SKM-1 (cell line): ENCODE data around the gene NKD2.
"Not testable (repeated sequence)": the region's sequence is repeated elsewhere in the genome, so short reads cannot be mapped to it uniquely, and the experiment has no call there.

Source experiments
- DNase-seq: peaks from one replicate; lab custom pipeline; 2025; ENCODE audit not compliant: unreplicated experiment; lab: John Stamatoyannopoulos, UW

Gene NKD2

DNA sequence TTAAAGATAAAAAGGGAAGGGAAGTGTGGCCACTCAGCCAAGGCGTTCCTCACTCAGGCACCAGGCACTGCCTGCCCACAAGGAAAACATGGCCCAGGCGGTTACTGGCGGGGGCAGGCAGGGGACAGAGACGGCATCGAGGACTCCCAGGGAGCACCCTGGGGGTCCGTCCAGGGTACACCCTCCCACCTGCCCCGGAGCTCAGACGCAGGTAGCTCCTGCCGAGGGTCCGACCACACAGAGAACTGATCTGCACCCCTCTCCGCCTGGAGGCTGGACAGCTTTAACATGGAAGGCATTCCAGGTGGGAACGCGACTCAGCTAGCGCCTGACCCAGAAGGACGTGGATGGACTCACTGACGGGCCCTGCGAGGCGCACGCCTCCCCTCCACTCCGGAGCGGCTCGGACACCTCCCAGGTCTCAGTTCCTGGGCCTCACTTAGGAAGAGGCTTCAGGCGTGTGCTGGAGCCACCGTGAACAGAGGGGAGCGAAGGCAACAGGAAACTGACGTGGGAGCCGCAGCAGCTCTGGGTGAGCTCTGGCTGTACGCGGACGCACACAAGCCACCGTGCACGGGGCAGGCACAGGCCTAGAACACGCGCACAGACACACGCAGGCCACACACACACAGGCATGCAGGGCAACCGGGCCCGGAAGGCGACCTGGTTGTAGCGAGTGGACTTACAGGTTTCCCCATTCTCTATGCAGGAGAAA is 47.5 kb downstream of the NKD2 start:
- no peak for DNase-seq

DNA sequence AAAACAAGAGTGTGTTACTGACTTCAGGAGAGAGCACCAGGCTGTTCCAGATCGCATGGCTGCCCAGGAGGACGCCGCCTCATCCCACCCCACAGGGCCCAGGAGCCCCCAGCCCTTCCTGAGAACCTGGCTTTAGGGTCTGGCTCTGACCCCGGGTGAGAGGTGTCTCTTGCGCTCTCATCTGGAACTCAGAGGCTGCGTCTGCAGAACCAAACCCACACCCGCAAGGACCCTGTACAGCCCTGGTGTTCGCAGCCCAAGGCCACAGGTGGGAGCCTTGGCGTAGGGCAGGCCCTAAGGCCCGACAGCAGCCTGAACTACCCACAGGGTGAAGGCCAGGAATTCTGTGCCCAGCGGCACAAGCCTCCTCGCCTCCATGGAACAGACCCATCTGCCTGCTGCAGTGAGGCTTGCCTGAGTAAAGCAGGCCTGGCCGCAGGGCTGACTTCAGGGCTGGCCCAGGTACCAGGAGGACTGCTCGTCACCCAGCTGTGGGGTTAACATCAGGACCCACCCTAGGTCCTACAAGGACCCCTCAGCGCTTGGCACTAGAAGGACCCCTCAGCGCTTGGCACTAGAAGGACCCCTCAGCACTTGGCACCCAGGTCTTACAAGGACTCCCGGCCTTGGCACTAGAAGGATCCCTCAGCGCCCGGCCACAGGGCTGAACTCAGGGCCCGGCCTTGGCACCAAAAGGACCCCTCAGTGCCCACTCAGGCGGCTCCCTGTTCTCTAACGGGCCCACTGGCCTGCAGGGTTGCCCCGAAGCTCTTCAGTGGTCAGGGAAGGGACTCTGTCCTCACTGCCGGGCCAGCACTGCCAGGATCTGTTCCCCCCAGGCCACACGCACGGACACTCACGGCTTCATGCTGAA is 48.2 kb downstream of the NKD2 start:
- DNase-seq = no peak

DNA sequence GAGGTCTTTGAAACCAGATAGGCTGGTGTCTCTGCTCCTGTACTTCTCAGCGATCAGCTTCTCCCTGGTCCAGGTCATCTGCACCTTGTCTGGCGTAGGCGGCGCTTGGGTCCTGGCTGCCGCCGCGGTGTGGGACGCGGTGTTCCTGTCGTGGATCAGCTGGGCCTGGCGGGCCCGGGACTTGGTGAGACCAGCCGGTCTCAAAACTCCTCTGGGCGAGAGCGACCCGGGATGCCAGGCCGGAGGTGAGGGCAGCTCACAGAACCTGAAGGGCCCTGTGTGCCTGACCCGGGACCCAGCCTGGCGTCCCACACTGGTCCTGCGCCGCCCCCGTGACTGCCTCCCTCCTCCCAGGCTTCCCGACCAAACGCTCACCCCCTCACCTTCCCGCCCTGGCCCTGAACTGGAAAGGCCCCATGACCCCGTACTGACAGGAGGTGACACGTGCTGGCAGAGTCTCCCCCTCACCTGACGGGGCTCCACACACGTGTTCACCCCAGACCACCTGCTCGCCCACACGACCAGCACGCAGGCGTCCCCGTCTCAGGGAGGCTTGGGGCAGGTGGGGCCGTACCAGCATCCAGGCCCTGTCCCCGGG is 49.0 kb downstream of the NKD2 start:
- DNase-seq = no peak

DNA sequence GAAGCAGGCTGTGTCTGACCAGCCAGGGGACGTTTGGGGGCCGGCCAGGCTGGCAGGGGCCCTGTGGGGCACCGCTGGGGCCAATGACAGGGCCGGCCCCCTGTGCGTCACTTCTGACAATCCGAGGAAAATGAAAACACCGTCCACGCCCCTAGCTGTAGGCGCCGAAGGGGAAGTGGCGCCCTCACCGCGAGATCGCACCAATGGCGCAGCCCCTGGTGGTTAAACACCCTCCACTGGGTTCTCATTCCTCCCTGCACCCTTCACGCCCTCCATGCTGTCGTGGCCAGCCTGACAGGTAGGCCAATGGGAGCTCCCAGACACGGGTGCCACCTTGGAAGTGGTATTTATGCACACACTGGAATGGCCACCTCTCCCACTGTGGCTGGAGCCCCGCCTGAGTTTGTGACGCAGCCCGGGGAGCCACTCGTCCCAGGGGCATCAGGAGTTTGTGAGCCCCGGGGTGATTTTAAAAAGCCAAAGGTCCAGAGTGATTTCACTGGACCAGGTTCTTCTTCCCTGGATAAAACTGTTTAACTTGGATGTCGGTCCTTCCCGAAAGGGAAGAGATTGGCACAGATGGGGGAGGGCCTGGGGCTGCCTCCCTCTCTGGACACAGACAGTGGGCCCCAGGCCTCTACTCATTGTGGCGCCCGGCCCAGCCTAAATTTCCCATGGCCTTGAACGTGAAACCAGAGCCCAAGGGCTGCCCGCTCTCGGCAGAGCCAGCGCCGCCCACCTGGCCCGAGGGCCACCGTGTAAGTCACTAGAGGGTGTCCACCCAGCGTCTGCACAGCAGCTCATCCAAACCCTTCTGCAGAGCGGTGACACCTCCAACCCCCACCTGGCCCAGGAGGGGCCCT is 49.7 kb downstream of the NKD2 start:
- no peak for DNase-seq

DNA sequence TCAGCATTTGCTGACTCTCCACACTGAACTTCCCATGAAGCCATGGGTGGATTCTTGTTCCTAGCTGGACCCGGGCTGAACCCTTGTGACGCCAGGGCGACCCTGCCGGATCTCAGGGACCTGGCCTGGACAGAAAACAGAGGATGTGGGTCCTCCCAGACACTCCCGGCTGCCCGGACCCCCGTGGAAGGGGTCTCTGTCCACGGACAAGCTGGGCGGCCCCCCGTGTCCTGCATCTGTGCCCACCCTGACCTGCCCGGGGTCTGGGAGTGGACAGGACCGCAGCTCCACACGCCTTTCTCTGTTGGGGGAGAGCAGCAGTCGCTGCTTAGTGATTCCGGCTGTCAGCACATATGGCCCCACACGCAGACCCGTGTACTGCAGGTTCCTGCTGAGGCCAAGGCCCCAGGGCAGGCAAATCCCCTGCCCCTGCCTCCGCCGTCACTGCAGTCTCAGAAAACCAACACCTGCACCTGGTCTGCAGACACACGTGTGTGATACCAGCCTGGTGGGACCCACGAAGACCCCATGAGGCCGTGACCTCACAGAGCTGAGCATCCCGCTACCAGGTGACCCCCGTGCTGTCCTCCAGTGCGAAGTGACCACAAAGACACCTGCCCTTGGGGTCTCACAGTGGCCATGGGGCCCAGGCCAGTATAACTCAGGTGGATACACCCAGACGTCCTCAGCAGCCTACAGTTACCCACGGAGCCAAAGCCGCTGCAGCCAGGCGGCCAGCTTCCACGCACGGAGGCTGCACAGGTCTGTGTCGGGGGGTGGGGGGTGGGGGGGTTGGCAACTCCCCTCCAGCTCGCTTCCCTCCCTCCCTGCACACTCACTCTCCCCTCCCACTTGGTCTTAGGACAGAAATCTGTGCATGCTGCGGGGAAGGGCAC is 50.6 kb downstream of the NKD2 start:
- no peak for DNase-seq

DNA sequence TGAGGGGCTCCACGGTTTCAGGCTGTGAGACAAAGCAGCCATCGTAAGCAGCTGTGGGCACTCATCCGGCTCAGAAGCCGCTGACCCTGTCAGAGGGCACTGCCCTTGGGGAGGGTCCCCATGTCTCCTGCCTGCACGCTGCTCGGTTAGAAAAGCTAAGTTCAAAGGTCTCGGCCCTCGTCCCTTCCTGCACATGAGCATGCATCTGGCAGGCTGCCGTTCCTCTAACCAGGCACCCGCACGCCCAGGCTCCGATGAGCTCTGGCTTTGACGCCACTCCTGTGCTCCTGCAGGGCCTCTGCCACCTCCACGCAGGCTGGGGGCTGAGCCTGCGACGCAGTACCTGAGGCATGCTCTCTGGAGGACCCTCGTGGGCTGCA is 51.3 kb downstream of the NKD2 start:
- DNase-seq = no peak

DNA sequence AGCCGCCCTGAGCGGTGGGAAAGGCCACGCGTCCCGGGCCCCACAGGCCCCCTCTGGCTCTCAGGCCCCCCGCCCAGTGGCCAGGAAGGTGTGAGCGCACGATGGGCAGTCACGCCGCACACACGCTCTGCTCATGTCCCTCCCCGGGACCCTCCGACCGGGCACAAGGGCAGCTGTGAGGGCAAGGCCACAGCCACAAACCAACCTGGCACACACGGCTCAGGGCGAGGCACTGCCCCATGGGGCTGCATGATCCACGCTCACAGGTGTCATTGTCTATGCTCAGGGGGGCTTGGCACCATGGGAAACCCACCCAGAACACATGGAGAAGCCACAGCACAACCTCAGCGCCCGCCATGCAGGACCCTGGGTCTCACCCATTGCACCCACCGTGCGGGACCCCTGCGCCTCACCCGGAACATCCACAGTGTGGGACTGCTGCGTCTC is 52.0 kb downstream of the NKD2 start:
- DNase-seq = no peak

DNA sequence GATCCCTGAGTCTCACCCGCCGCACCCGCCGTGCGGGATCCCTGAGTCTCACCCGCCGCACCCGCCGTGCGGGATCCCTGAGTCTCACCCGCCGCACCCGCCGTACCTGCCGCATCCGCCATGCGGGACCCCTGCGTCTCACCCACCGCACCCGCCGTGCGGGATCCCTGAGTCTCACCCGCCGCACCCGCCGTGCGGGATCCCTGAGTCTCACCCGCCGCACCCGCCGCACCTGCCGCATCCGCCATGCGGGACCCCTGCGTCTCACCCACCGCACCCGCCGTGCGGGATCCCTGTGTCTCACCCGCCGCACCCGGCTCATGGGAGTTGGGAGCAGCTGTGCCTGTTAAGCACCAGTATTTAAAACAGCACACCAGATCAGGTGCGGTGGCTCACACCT is 52.7 kb downstream of the NKD2 start:
- DNase-seq = not testable (repeated sequence)

DNA sequence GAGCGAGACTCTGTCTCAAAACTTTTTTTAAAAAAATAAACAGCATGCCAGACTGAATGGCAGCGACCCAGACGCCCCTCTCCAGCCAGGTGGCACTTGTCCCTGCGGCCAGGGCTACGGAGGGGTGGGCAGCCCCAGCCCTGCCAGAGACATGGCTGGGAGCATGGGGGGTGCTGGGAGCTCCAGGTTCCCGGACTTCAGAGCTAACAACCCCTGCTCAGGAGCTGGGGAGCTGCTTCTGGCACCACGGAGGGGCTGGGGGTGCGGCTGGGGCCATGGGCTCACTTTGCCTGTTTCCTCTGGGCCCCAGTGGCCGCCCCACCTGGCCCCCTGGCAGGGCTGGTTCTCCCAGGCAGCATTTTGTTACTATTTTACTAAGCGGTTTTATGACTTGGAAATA is 53.3 kb downstream of the NKD2 start:
- no peak for DNase-seq

DNA sequence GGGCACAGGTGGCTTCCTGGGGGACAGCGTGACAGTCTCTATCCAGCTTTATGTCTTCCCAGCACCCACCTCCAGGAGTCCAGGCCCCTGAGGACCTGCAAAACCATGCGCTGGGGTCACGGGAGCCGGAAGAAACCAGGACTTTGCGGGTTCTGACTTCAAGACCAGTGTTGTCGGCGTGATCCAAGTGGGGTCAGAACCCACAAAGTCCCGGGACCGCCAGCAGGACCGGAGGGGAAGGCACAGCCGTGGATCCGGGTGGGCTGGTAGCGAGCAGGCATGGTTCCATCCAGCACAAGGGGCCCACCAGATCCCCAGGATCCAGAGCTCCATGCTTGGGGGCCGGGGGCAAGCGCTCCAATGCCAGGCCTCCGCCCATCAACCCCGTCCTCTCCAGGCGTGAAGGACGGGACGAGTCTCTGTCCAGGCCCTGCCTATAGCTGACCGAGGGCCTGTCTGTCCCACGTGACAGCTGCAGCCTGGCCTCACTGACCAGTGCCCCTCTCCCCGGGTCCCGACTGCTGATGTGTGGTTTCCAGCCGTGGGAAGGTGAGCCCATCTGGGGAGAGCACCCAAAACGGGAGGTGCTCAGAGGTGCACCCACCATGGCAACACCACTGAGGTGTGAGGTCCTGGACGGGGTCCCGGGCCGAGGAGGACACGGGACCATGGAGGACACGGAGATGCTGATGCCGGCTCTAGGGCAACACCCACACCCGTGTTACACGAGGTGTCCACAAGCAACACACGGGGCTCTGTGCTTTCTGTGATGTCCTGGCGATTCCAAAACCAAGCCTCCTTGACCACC is 54.4 kb downstream of the NKD2 start:
- DNase-seq = no peak

DNA sequence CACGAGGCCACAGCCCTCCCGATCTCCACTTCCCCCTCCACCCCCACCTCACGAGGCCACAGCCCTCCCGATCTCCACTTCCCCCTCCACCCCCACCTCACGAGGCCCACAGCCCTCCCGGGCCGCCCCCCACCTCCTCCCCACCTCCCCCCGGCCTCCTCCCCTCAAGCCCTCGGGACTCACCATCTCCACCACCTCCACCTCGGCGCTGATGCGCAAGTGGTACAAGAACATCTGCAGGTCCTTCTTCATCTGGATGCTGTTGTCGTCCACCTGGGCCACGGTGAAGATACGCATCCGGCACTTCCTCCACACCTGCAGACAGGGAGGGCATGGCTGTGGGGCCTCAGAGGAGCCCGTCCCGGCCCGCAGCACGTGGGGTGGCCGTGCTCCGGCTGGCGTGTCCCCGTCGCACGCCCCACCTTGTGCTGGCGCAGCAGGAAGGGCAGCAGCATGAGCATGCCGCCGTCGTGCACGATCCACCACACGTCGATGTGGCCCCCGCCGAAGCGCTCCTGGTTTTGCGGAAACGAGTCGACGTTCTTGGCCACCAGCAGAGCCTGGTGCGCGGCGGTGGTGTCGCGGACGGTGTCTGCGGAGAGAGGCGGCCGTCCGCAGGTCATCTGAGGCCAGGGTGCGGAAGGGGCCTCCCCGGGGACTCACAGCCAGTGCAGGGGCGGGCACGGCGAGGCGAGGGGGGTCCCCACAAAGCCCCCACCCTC is 55.2 kb downstream of the NKD2 start:
- no peak for DNase-seq

DNA sequence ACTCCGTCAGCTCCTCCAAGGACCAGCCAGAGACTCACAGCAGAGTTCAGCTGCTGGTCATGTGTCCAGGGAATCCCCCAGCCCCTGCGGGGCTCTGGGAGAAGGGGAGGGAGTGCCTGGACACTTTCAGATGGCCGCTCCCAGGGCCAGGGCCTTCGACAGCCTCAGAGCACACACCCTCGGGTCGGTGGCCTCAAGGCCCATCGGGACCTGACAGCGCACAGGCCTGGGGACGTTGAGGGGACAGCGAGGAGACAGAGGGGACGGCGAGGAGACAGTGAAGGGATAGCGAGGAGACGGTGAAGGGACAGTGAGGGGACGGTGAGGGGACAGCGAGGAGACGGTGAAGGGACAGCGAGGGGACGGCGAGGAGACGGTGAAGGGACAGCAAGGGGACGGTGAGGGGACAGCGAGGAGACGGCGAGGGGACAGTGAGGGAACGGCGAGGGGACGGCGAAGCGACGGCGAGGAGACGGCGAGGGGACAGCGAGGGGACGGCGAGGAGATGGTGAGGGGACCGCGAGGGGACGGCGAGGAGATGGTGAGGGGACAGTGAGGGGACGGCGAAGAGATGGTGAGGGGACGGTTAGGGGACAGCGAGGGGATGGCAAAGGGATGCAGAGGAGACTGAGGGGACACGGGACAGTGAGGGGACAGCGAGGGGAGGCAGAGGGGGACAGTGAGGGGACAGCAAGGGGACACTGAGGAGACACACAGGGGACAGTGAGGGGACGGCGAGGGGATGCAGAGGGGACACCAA is 56.0 kb downstream of the NKD2 start:
- DNase-seq = no peak

DNA sequence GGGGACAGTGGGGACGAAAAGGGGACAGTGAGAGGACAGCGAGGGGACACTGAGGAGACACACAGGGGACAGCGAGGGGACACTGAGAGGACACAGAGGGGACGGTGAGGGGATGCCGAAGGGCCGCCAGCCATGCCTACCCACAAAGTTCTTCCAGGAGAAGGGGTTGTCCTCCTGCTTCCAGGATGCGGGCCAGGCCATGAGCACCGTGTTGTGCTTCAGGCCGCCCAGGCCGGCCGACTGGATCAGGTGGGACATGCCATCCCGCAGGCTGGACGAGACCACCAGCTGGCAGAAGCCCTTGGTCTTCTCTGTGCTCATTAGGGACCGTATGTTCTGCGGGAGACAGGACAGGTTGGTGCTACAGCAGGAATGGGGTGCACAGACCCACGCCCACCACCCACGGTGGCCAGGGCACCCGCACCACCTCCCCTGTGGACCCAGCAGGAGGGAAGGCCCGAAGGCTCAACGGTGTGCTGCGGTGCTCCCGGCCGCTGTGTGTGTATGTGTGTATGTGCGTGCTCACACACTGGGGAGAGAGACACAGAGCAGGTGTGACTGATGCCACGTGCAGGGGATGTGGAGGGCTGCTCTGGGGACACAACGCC is 56.6 kb downstream of the NKD2 start:
- no peak for DNase-seq

DNA sequence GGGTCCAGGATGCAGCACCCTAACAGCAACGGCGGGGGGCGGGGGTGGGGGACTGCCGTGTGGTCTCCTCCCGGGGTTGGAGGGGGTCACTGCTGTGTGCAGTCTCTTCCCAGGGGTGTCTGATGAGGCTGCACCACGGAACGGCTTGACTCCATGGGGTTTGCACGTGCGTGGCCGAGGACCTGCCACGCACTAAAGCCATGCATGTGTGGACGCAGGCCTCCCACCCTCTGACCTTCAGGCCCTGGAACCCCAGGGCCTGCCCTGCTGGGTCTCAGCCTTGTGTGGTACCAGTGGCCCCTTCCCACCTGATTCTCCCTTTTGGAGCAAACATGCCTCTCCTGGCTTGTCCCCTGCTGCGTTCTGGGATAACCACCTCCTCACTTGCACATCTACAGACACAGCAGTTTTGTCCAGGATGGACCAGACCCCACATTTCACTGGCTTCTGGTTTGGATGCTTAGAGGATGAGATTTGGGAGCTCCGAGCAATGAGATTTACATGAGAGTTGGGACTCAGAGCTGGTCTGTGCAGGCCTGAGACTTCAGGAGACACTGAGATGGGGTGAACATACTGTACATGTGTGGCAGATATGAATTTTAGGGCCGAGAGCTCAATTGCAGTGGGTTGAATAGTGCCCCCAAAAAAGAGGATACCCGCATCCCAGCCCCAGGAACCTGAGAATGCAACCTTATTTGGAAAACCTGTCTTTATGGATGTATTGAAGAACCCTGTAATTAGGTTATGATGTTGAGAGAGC is 57.5 kb downstream of the NKD2 start:
- no peak for DNase-seq

DNA sequence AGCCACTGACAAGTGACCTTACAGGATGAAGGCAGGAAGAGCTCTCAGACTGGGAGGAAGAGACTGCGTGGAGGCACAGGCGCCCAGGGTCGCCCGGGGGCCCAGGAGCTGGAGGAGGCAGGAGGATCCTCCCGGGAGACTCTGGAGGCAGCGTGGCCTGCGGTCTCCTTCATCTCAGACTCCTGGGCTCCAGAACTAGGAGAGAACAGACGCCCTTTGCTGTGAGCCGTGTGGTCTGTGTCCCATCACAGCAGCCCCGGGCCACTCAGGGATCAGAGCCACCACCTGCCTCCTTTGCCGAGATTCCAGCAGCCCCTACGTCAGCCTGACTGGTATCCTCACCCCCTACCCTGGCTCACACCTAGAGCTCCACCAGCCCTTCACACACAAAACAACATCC is 58.1 kb downstream of the NKD2 start:
- no peak for DNase-seq
